Smooth muscle cell (in vitro differentiated cells): ENCODE measurements around the gene TMEM9. TPM values are rescaled to one million over a fixed set of nuclear protein-coding genes. Genes with fewer than 3 reads are reported as not detected.

Source experiments
- DNase-seq: peaks from one replicate; lab custom pipeline; 2025; ENCODE audit not compliant: unreplicated experiment; lab: John Stamatoyannopoulos, UW
- H2AFZ ChIP-seq: fragments of 200-600 bp; sonication (generic); 2 replicates; pipeline ENCODE4 v1.6.0; 2016; ENCODE audit warnings: antibody characterized with exemption, low read depth, mild to moderate bottlenecking
- H3F3A ChIP-seq: fragments of 200-600 bp; sonication (generic); 2 replicates; pipeline ENCODE4 v1.6.0; 2017; ENCODE audit warnings: antibody characterized with exemption, low read depth
- H3K27ac ChIP-seq: fragments of 200-600 bp; sonication (generic); 2 replicates; pipeline ENCODE4 v1.5.1; 2016; ENCODE audit warnings: low read depth, mild to moderate bottlenecking
- H3K27me3 ChIP-seq: fragments of 200-600 bp; sonication (generic); 2 replicates; pipeline ENCODE4 v1.6.1; 2016; ENCODE audit warnings: low read depth, mild to moderate bottlenecking
- H3K36me3 ChIP-seq: fragments of 200-600 bp; sonication (generic); 2 replicates; pipeline ENCODE4 v1.5.1; 2016; ENCODE audit warnings: low read depth
- H3K4me1 ChIP-seq: fragments of 200-600 bp; sonication (generic); 2 replicates; pipeline ENCODE4 v1.5.1; 2016; ENCODE audit warnings: low read depth
- H3K4me2 ChIP-seq: fragments of 200-600 bp; sonication (generic); 2 replicates; pipeline ENCODE4 v1.6.0; 2016; ENCODE audit warnings: mild to moderate bottlenecking
- H3K4me3 ChIP-seq: fragments of 200-600 bp; sonication (generic); 2 replicates; pipeline ENCODE4 v1.5.1; 2016; ENCODE audit warnings: mild to moderate bottlenecking
- H3K79me2 ChIP-seq: fragments of 200-600 bp; sonication (generic); 2 replicates; pipeline ENCODE4 v1.6.0; 2016; ENCODE audit warnings: low read depth, mild to moderate bottlenecking
- H3K9ac ChIP-seq: fragments of 200-600 bp; sonication (generic); 2 replicates; pipeline ENCODE4 v1.6.0; 2016; ENCODE audit warnings: low read depth
- H3K9me3 ChIP-seq: fragments of 200-600 bp; sonication (generic); replicated peaks from 2 replicates; pipeline ENCODE4 v1.5.1; 2016; ENCODE audit warnings: low read depth
- H4K20me1 ChIP-seq: fragments of 200-600 bp; sonication (generic); 2 replicates; pipeline ENCODE4 v1.6.0; 2016; ENCODE audit warnings: low read depth
- WGBS: methylation state at CpG from one replicate; pipeline ENCODE4 v1.1.7; 2016; ENCODE audit warnings: low lambda C conversion rate; 5-methylcytosine and 5-hydroxymethylcytosine counted together
- polyA plus RNA-seq: library from polyadenylated mRNA; unstranded; fragments of >200 nt; fragmentation: Nextera tagmentation; extraction: Ambion mirVana; gene quantifications from 2 replicates; pipeline ENCODE4 v1.2.1, GENCODE V29; 2016
- total RNA-seq: library from RNA; depleted of rRNA; stranded (reverse); fragments of >200 nt; gene quantifications from 2 replicates; pipeline ENCODE4 v1.2.3, GENCODE V29; 2014
- TF ChIP-seq, protein P1 (sequence below): fragments of 200-600 bp; sonication (generic); IDR thresholded peaks from 2 replicates; pipeline ENCODE4 v1.5.1; 2017; ENCODE audit warnings: borderline replicate concordance, mild to moderate bottlenecking, antibody characterized with exemption; ENCODE audit not compliant: insufficient read depth, poor library complexity, severe bottlenecking

The TMEM9 gene
- total and polyA plus RNA-seq, 2 experiments from 2014 or later = 153 to 211 TPM

DNA sequence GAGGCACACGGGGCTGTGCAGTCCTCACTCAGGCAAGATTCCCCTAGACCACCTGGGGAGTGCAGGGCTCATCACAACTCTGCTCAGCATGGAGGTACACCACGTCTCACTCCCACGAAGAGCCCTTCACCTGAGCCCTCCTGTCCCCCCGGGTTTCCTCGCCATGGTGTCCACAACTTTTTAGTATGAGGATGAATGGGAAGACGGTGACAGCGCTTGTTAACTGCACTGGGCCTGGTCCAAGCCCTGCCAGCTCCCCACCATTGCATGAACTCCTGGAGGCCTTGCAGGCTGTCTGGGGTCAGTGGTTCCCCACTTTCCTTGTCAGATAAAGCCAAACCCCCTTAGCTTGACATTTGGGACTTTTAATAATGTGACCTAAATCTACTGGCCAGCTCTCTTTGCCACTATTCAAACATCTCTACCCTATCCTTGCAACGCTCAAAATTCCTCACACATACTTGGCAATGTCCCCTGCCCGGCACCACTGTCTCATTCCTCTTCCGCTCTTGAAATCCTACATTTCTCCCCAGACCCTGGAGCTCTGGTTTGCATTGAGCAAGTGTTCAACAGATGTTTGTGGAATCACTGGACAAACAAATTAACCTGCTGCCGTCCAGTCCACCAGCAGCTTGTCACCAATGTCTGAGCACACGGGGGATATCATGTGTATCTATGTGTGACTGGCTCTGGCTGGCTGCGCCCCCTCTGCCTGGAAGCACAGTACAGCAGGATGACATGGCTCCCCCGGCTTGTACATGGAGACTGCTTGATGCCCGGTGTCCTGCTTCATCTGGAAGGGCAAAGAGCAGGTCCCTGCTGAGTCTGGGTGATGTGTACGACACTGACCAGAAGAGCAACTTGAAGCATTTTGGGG, 11.2 kb downstream of the TMEM9 start:
- H2AFZ ChIP-seq = no peak overlapping the region
- no peaks in the 10 kb centered on the region for H3K36me3 ChIP-seq
- TF ChIP-seq, protein P1, sequence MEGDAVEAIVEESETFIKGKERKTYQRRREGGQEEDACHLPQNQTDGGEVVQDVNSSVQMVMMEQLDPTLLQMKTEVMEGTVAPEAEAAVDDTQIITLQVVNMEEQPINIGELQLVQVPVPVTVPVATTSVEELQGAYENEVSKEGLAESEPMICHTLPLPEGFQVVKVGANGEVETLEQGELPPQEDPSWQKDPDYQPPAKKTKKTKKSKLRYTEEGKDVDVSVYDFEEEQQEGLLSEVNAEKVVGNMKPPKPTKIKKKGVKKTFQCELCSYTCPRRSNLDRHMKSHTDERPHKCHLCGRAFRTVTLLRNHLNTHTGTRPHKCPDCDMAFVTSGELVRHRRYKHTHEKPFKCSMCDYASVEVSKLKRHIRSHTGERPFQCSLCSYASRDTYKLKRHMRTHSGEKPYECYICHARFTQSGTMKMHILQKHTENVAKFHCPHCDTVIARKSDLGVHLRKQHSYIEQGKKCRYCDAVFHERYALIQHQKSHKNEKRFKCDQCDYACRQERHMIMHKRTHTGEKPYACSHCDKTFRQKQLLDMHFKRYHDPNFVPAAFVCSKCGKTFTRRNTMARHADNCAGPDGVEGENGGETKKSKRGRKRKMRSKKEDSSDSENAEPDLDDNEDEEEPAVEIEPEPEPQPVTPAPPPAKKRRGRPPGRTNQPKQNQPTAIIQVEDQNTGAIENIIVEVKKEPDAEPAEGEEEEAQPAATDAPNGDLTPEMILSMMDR = no peak
- H3K27ac ChIP-seq = no peak overlapping the region
- no peaks in the 10 kb centered on the region for H3K79me2 ChIP-seq
- no peak overlapping the region for H3K4me3 ChIP-seq
- H3K9ac ChIP-seq = no peak overlapping the region
- H3K4me1 ChIP-seq = peaks cover 8% of the 10 kb centered on the region
- peaks cover 42% of the 10 kb centered on the region for H4K20me1 ChIP-seq
- DNase-seq = no peak
- no peaks in the 10 kb centered on the region for H3K27me3 ChIP-seq
- no peaks in the 10 kb centered on the region for H3K9me3 ChIP-seq
- H3K4me2 ChIP-seq = no peak overlapping the region
- H3F3A ChIP-seq = peaks cover 10% of the 10 kb centered on the region
- WGBS = 95% methylated on average over 16 of the region's 16 CpGs

- no peak overlapping the region for H2AFZ ChIP-seq
- H3K4me2 ChIP-seq = no peak overlapping the region
- no peak overlapping the region for H3K9ac ChIP-seq
These were observed 12.0 kb downstream of the TMEM9 start for GRCh38 chr1:201142011-201142848.

DNA sequence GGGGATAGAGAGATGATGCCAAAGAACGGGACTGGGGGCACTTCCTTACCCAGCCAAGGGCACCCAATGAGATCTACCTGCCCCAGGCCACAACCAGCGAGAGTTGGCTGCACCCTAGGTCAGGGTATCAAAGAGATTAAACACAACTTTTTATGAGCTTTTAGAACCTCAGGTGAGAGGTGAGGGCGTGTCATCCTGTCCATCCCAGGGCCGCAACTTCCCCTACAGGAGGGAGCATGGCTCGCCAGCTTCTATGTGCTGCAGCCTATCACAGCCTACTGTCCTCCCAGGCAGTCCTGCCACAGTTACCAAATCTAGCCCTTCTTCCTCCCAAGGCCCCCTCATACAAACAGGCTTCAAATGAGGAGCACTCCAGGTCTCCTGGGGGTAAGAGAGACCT, 12.9 kb downstream of the TMEM9 start:
- WGBS = 99% methylated on average over 5 of the region's 5 CpGs
- no peak overlapping the region for H3K4me2 ChIP-seq
- TF ChIP-seq, protein P1 = no peak
- H3K9me3 ChIP-seq = no peaks in the 10 kb centered on the region
- no peaks in the 10 kb centered on the region for H3K27me3 ChIP-seq
- H3K4me1 ChIP-seq = peaks cover 8% of the 10 kb centered on the region
- H3F3A ChIP-seq = peaks cover 10% of the 10 kb centered on the region
- no peak overlapping the region for H3K9ac ChIP-seq
- H3K4me3 ChIP-seq = no peak overlapping the region
- no peak overlapping the region for H2AFZ ChIP-seq
- DNase-seq = no peak
- peaks cover 35% of the 10 kb centered on the region for H4K20me1 ChIP-seq
- H3K27ac ChIP-seq = peak overlapping the region; percentile 93
- H3K36me3 ChIP-seq = no peaks in the 10 kb centered on the region
- no peaks in the 10 kb centered on the region for H3K79me2 ChIP-seq

More at GRCh38 chr1:201142011-201142848, 12.0 kb downstream of the TMEM9 start:
- no peak for DNase-seq
- TF ChIP-seq, protein P1 = no peak
- 94% methylated on average over 16 of the region's 16 CpGs for WGBS
- no peak overlapping the region for H3K4me3 ChIP-seq
- H4K20me1 ChIP-seq = peaks cover 35% of the 10 kb centered on the region
- no peaks in the 10 kb centered on the region for H3K9me3 ChIP-seq
- H3K36me3 ChIP-seq = no peaks in the 10 kb centered on the region
- no peaks in the 10 kb centered on the region for H3K27me3 ChIP-seq
- peaks cover 10% of the 10 kb centered on the region for H3F3A ChIP-seq
- H3K4me1 ChIP-seq = peaks cover 8% of the 10 kb centered on the region
- H3K79me2 ChIP-seq = no peaks in the 10 kb centered on the region
- H3K27ac ChIP-seq = no peak overlapping the region
